GM18517 (cell line): ENCODE measurements around the gene USO1.
"Not testable (repeated sequence)": the region's sequence is repeated elsewhere in the genome, so short reads cannot be mapped to it uniquely, and the experiment has no call there.

ENCODE experiments used
- ATAC-seq: cut with Tn5 transposase; IDR thresholded peaks from one replicate; pipeline ENCODE4 v1.9.1; 2021; ENCODE audit warnings: mild to moderate bottlenecking, moderate library complexity; ENCODE audit not compliant: unreplicated experiment

The USO1 gene

GRCh38 chr4:75708218-75708691 is 16.1 kb upstream of the USO1 start:
- ATAC-seq, result peak; percentile 52

- no peak for ATAC-seq
Observed at GRCh38 chr4:75710246-75710645, 14.1 kb upstream of the USO1 start.

- no peak for ATAC-seq
Observed at GRCh38 chr4:75714011-75714410, 10.4 kb upstream of the USO1 start.

DNA sequence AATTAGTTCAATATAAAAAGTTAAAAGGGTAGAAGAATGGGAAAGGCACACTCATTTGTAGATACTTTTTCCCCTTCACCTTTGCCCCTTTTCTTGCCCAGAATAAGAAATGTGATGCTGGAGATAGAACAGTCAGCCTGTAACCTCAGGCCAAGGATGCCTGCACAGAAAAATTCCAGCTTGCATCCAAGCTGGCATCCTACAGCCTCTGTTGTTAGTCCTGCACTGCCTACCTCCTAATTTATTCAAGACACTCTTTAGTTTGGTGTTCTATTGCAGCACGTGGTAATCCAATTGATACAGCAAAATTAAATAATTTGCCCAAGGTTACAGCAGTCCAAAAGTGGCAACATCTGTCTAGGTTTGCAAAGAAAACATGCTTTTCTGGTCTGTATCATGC is 9.7 kb upstream of the USO1 start:
- ATAC-seq, result no peak

- no peak for ATAC-seq
Observed at GRCh38 chr4:75715105-75715799, 9.1 kb upstream of the USO1 start.

DNA sequence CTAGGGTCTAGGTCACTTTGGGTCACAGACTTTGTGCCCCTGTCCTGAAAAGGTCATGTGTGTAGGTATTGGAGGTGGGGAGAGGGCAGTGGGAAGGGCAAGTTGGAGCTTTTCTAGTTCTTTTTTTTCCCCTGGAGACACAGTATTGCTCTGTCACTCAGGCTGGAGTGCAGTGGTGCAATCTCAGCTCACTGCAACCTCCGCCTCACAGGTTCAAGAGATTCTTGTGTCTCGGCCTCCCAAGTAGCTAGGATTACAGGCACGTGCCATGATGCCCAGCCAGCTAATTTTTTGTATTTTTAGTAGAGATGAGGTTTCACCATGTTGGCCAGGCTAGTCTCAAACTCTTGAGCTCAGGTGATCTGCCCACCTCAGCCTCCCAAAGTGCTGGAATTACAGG is 8.3 kb upstream of the USO1 start:
- not testable (repeated sequence) for ATAC-seq

DNA sequence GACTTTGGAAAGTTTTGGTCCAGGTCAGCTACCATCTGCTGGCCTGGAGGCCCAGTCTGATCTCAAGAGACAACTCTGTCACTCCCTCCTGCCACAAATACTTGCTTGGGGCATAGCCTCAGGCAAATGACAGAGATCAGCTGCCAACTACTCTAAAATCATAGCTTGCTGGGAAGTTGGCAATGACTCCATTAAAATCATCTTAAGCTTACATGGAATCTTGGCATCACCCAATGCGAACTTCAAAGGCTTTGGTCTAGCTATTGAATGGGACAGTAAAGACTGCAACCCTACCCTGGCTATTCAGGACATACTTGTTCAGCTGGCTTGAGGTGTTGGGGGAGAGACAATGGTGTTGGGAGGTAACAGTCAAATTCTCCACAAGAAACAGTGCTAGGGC is 7.0 kb upstream of the USO1 start:
- no peak for ATAC-seq

GRCh38 chr4:75718529-75718928 is 5.8 kb upstream of the USO1 start:
- no peak for ATAC-seq

GRCh38 chr4:75722417-75722816 is 2.0 kb upstream of the USO1 start:
- ATAC-seq, result no peak

DNA sequence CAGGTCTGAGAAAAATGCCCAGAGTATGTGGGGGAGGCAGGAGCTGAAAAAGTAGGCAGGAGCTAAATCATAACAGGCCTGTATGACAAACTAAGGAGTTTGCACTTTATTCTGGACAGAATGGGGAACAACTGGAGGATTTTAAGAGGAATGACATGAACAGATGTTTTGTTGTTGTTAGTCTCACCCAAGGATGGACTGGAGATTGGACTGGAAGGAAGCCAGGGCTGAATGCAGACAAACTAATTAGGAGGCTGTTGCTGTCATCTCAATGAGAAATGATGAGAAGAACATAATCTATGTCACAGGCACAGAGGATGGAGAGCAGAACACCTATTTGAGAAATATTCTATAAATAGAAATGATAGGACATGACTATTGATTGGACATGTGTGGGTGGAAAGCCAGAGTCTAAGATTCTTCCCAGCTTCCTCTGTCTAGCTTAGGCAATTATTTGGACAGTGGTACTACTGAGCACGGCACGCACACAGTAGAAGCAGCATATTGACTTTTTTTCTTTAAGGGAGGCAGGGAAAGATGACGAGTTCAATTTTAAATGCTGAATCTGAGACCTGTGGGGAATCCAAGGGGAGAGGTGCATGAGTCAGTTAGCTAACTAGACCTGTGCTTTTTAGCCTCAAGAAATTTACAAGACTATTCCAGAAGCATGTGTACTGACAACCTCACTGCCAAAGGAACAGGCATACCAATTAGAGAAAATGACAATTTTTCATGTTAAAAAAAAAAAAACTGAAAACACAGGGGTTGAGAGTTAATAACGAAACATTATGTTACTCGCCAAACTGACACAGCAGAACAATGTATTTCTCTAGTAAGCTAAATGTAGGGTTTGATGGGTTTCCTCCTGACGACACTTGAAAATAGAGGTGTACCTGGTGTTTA is 963 bp upstream of the USO1 start:
- no peak for ATAC-seq

GRCh38 chr4:75724867-75725724 is 719 bp downstream of the USO1 start:
- ATAC-seq, result peak; percentile 39

DNA sequence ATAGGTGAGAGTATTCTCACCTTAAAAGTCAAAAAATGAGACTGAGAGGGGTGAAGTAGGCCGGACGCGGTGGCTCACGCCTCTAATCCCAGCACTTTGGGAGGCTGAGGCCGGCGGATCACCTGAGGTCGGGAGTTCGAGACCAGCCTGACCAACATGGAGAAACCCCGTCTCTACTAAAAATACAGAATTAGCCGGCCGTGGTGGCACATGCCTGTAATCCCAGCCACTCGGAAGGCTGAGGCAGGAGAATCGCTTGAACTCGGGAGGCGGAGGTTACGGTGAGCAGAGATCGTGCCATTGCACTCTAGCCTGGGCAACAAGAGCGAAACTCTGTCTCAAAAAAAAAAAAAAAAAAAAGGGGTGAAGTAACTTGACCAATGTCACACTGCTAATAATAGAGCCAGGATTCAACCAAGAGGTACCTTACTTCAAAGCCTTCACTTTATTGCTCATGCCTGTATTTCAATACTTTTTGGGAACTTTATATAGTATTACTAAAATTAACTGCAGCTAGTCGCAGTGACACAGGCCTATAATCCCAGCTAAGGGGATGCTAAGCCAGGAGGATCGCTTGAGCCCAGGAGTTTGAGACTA is 1.7 kb downstream of the USO1 start:
- ATAC-seq, result not testable (repeated sequence)

DNA sequence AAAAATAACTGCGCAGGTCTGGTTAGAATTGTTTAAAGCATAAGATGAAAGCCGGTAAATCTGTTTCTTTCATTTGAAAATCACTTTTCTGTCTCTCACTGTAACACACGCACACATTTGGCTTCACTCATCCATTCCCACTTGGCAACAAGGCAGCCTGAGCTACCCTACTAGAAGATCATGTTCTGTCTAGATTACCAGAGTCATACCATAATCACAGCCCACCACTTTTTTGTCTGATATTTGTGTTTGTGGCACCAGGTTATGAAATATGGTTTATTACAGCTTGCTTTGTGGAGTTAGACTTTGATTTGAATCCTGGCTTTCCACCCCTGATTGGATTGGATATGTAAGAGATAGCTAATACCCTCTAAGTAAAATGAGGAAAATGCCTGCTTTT is 2.2 kb downstream of the USO1 start:
- ATAC-seq, result no peak

GRCh38 chr4:75727073-75727472 is 2.7 kb downstream of the USO1 start:
- ATAC-seq, result no peak

- no peak for ATAC-seq
Observed at GRCh38 chr4:75729836-75730235, 5.5 kb downstream of the USO1 start.

DNA sequence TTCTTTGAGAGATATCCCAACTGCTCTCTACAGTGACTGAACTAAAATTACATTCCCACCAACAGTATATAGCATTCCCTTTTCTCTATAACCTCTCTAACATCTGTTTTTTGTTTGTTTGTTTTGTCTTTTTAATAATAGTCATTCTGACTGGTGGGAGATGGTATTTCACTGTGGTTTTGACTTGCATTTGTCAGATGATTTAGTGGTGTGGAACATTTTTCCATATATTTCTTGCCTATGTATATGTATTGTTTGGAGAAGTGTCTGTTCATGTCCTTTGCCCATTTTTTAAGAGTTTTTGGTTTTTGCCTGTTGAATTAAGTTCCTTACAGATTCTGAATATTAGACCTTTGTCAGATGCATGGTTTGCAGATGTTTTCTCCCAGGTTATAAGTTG is 9.0 kb downstream of the USO1 start:
- no peak for ATAC-seq

- no peak for ATAC-seq
Observed at GRCh38 chr4:75735525-75735924, 11.1 kb downstream of the USO1 start.

- ATAC-seq, result no peak
Observed at GRCh38 chr4:75736862-75737261, 12.5 kb downstream of the USO1 start.

DNA sequence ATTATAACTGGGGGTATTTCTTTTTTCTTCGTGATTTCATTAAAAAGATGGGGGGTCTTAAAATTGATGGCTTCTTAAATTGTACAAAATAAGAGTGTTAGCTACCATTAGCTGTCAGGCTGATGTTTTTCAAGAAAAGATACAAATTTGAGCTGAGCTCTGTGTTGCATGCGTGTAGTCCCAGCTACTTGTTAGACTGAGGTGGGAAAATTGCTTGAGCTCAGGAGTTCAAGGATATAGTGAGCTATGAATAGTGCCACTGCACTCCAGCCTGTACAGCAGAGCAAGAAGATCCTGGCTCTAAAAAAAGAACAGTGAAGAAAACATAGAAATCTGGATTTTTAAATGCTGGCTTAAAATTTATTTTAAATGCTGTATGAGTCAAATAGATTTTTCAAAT is 13.0 kb downstream of the USO1 start:
- no peak for ATAC-seq

- no peak for ATAC-seq
Observed at GRCh38 chr4:75741027-75741426, 16.6 kb downstream of the USO1 start.

GRCh38 chr4:75742451-75742850 is 18.1 kb downstream of the USO1 start:
- ATAC-seq, result no peak
